PC-9 (cell line): ENCODE measurements around the gene PTPRF. TPM values are rescaled to one million over a fixed set of nuclear protein-coding genes. Genes with fewer than 3 reads are reported as not detected.

ENCODE experiments used
- BruUV-seq: library from RNA; stranded (reverse); fragments of 400-500 nt; replicated peaks from 2 replicates; lab custom pipeline; 2021; lab: Mats Ljungman, UMichigan
- CTCF ChIA-PET: fragments of 300-600 bp; sonication (Branson Sonifier 250); formaldehyde crosslinking; loops from one replicate; lab custom pipeline; 2022; ENCODE audit warnings: antibody characterized with exemption; lab: Charles Lee
- POLR2A ChIA-PET: fragments of 300-600 bp; sonication (Branson Sonifier 250); formaldehyde crosslinking; loops from one replicate; lab custom pipeline; 2022; ENCODE audit warnings: antibody characterized with exemption; ENCODE audit not compliant: unreplicated experiment; lab: Charles Lee
- DNase-seq, 2 experiments: peaks; one replicate each; pipeline versions ENCODE4 v3.0.0 to v3.0.0-alpha.2; 2015 to 2022; ENCODE audit warnings: mixed read lengths in 1 of 2
- H2AFZ ChIP-seq: fragments of 200-600 bp; sonication (generic); 2 replicates; pipeline ENCODE4 v1.8.1; 2017; ENCODE audit warnings: antibody characterized with exemption
- H3F3A ChIP-seq: fragments of 200-600 bp; sonication (generic); 2 replicates; pipeline ENCODE4 v1.8.1; 2017; ENCODE audit warnings: antibody characterized with exemption, mild to moderate bottlenecking, low read depth; ENCODE audit not compliant: insufficient read depth
- H3K27ac ChIP-seq: fragments of 200-600 bp; sonication (generic); 2 replicates; pipeline ENCODE4 v1.6.1; 2016; ENCODE audit warnings: mixed run types
- H3K27me3 ChIP-seq: fragments of 200-600 bp; sonication (generic); 2 replicates; pipeline ENCODE4 v1.6.1; 2016; ENCODE audit warnings: low read depth, mixed run types; ENCODE audit not compliant: insufficient read depth
- H3K36me3 ChIP-seq: fragments of 200-600 bp; sonication (generic); 2 replicates; pipeline ENCODE4 v1.6.1; 2016; ENCODE audit warnings: low read depth, mixed run types
- H3K4me1 ChIP-seq: fragments of 200-600 bp; sonication (generic); replicated peaks from 2 replicates; pipeline ENCODE4 v1.6.1; 2016; ENCODE audit warnings: mixed run types; ENCODE audit not compliant: insufficient read depth
- H3K4me2 ChIP-seq: fragments of 200-600 bp; sonication (generic); 2 replicates; pipeline ENCODE4 v1.6.1; 2017; ENCODE audit warnings: mixed run types
- H3K4me3 ChIP-seq: fragments of 200-600 bp; sonication (generic); 2 replicates; pipeline ENCODE4 v1.6.1; 2016; ENCODE audit warnings: mixed run types
- H3K79me2 ChIP-seq: fragments of 200-600 bp; sonication (generic); 2 replicates; pipeline ENCODE4 v1.6.1; 2017; ENCODE audit warnings: low read depth, mixed run types
- H3K9me2 ChIP-seq: fragments of 200-600 bp; sonication (generic); 2 replicates; pipeline ENCODE4 v1.8.1; 2017; ENCODE audit warnings: mild to moderate bottlenecking; ENCODE audit not compliant: insufficient read depth
- H3K9me3 ChIP-seq: fragments of 200-600 bp; sonication (generic); 2 replicates; pipeline ENCODE4 v1.8.1; 2016; ENCODE audit warnings: low read depth; ENCODE audit not compliant: insufficient read depth
- H4K20me1 ChIP-seq: fragments of 200-600 bp; sonication (generic); 2 replicates; pipeline ENCODE4 v1.8.1; 2017; ENCODE audit not compliant: insufficient read depth
- CTCF ChIP-seq: fragments of 200-600 bp; sonication (generic); conservative IDR thresholded peaks from 2 replicates; pipeline ENCODE4 v1.6.1; 2017; ENCODE audit warnings: mixed run types, antibody characterized with exemption, mild to moderate bottlenecking, moderate library complexity
- EZH2 ChIP-seq: fragments of 200-600 bp; sonication (generic); IDR thresholded peaks from 2 replicates; pipeline ENCODE4 v1.8.0; 2017; ENCODE audit warnings: antibody characterized with exemption, low read depth
- intact Hi-C: fragments of 100-400 bp; cut with micrococcal nuclease; formaldehyde crosslinking; loops from one replicate; pipeline ENCODE4 v1.10.0; 2022; ENCODE audit not compliant: unreplicated experiment
- total RNA-seq: library from RNA; stranded (reverse); gene quantifications from 2 replicates; pipeline ENCODE4 v1.2.3, GENCODE V29; 2021

The PTPRF gene
- total RNA-seq, 1 experiment from 2014 or later, result 359 TPM

- TF ChIP-seq EZH2 (no peak), CTCF (no peak)
- Histone ChIP-seq H3K27ac (peak overlapping the region; percentile 72), H3K9me3 (no peaks in the 10 kb centered on the region), H3K27me3 (no peaks in the 10 kb centered on the region), H3K4me1 (peaks cover 74% of the 10 kb centered on the region), H3K9me2 (no peaks in the 10 kb centered on the region), H2AFZ (no peak overlapping the region), H3K36me3 (peaks cover 10% of the 10 kb centered on the region), H3K4me2 (peak overlapping the region; percentile 94), H3K4me3 (no peak overlapping the region), H3F3A (peaks cover 59% of the 10 kb centered on the region), H4K20me1 (no peaks in the 10 kb centered on the region), H3K79me2 (peaks cover 79% of the 10 kb centered on the region)
- no TSS peak for BruUV-seq
- no peak for DNase-seq
- CTCF ChIA-PET, result interaction anchor here (0.6 kb wide), 1 partner anchor 117 kb away, joined by 11 read pairs; no protein-coding TSS in a partner anchor
- intact Hi-C loops, result loop anchor here (10.0 kb wide), 1 partner anchor 589 kb away; no protein-coding TSS in a partner anchor
- POLR2A ChIA-PET, result interaction anchor here (0.6 kb wide), 1 partner anchor 682 kb away, joined by 7 read pairs; no protein-coding TSS in a partner anchor
These were observed 3.6 kb downstream of the PTPRF start for GRCh38 chr1:43534256-43534655.

- H3F3A ChIP-seq, result peaks cover 54% of the 10 kb centered on the region
- intact Hi-C loops, result loop anchor here (1.0 to 10.0 kb wide), 3 partner anchors 14 to 592 kb away; no protein-coding TSS in a partner anchor
- peak; percentile 92 to 93 for DNase-seq
- peaks cover 61% of the 10 kb centered on the region for H3K4me1 ChIP-seq
- H3K36me3 ChIP-seq, result peaks cover 23% of the 10 kb centered on the region
- peak overlapping the region; percentile 38; the same call in 1 of the 2 replicates for H3K4me3 ChIP-seq
- ChIA-PET POLR2A (interaction anchor here (0.6 to 1.2 kb wide), 3 partner anchors 46 to 171 kb away, joined by 3 to 6 read pairs (median 4); no protein-coding TSS in a partner anchor), CTCF (no interaction called here)
- H3K4me2 ChIP-seq, result peak overlapping the region; percentile 76
- TF ChIP-seq CTCF, result no peak
- TF ChIP-seq EZH2, result no peak
- peak overlapping the region; percentile 72 for H3K27ac ChIP-seq
- H2AFZ ChIP-seq, result no peak overlapping the region
- no peaks in the 10 kb centered on the region for H3K9me2 ChIP-seq
- H3K79me2 ChIP-seq, result peaks cover 96% of the 10 kb centered on the region
- no peaks in the 10 kb centered on the region for H3K9me3 ChIP-seq
- H4K20me1 ChIP-seq, result no peaks in the 10 kb centered on the region
- H3K27me3 ChIP-seq, result no peaks in the 10 kb centered on the region
- BruUV-seq, result no TSS peak
These were observed 5.6 kb downstream of the PTPRF start for GRCh38 chr1:43536196-43536863.

- CTCF ChIA-PET, result interaction anchor here (0.8 kb wide), 1 partner anchor 13 kb away, joined by 3 read pairs; no protein-coding TSS in a partner anchor
- Histone ChIP-seq H2AFZ (no peak overlapping the region), H3F3A (peaks cover 51% of the 10 kb centered on the region), H3K27me3 (no peaks in the 10 kb centered on the region), H3K4me2 (peak overlapping the region; percentile 76), H3K9me3 (no peaks in the 10 kb centered on the region), H4K20me1 (no peaks in the 10 kb centered on the region), H3K36me3 (peaks cover 23% of the 10 kb centered on the region), H3K79me2 (peaks cover 98% of the 10 kb centered on the region), H3K9me2 (no peaks in the 10 kb centered on the region), H3K4me1 (peaks cover 61% of the 10 kb centered on the region), H3K4me3 (peak overlapping the region; percentile 38; the same call in 1 of the 2 replicates), H3K27ac (peak overlapping the region; percentile 72)
- no TSS peak for BruUV-seq
- no peak for TF ChIP-seq CTCF
- no peak for TF ChIP-seq EZH2
- intact Hi-C loops, result loop anchor here (1.0 to 10.0 kb wide), 5 partner anchors 13 to 592 kb away; partner anchors contain the start of gene ARTN
- DNase-seq, result no peak
- POLR2A ChIA-PET, result interaction anchor here (0.6 to 1.2 kb wide), 3 partner anchors 45 to 170 kb away, joined by 3 to 6 read pairs (median 4); no protein-coding TSS in a partner anchor
These were observed 6.2 kb downstream of the PTPRF start for GRCh38 chr1:43536864-43537358.
